CD4-positive, alpha-beta T cell treated with Interleukin-4 for 4 hours (primary cell): ENCODE data around the gene CAPZA2.
"Not testable (repeated sequence)": the region's sequence is repeated elsewhere in the genome, so short reads cannot be mapped to it uniquely, and the experiment has no call there.

Experiments
- DNase-seq: peaks from one replicate; pipeline ENCODE4 v3.0.0-alpha.2; 2020

Gene CAPZA2

GRCh38 chr7:116862234-116862950 is at the start of gene CAPZA2:
Gene CAPZA2, plus strand, starts transcription at chr7:116862587. Its CDS starts 25 bp downstream, at chr7:116862612.
- peak; percentile 92 for DNase-seq

- no peak for DNase-seq
Observed at GRCh38 chr7:116812860-116813259, 49.5 kb upstream of the CAPZA2 start.

GRCh38 chr7:116813371-116813770 is 49.0 kb upstream of the CAPZA2 start:
- DNase-seq = not testable (repeated sequence)

- DNase-seq = no peak
Observed at GRCh38 chr7:116815041-116815440, 47.3 kb upstream of the CAPZA2 start.

- no peak for DNase-seq
Observed at GRCh38 chr7:116820149-116820548, 42.2 kb upstream of the CAPZA2 start.

GRCh38 chr7:116821647-116822046 is 40.7 kb upstream of the CAPZA2 start:
- not testable (repeated sequence) for DNase-seq

GRCh38 chr7:116824449-116824848 is 37.9 kb upstream of the CAPZA2 start:
- DNase-seq = no peak

- DNase-seq = no peak
Observed at GRCh38 chr7:116828281-116828680, 34.1 kb upstream of the CAPZA2 start.

- DNase-seq = no peak
Observed at GRCh38 chr7:116829041-116829440, 33.3 kb upstream of the CAPZA2 start.

GRCh38 chr7:116829493-116829892 is 32.9 kb upstream of the CAPZA2 start:
- no peak for DNase-seq

GRCh38 chr7:116832692-116833091 is 29.7 kb upstream of the CAPZA2 start:
- no peak for DNase-seq

GRCh38 chr7:116834815-116835504 is 27.4 kb upstream of the CAPZA2 start:
- no peak for DNase-seq

GRCh38 chr7:116836048-116836447 is 26.3 kb upstream of the CAPZA2 start:
- no peak for DNase-seq

GRCh38 chr7:116836911-116837310 is 25.5 kb upstream of the CAPZA2 start:
- DNase-seq = no peak

- no peak for DNase-seq
Observed at GRCh38 chr7:116837586-116837985, 24.8 kb upstream of the CAPZA2 start.

GRCh38 chr7:116840256-116840655 is 22.1 kb upstream of the CAPZA2 start:
- DNase-seq = no peak

- DNase-seq = no peak
Observed at GRCh38 chr7:116842371-116842770, 20.0 kb upstream of the CAPZA2 start.

GRCh38 chr7:116843378-116843777 is 19.0 kb upstream of the CAPZA2 start:
- DNase-seq = no peak

GRCh38 chr7:116851175-116851574 is 11.2 kb upstream of the CAPZA2 start:
- DNase-seq = no peak

GRCh38 chr7:116851671-116852070 is 10.7 kb upstream of the CAPZA2 start:
- no peak for DNase-seq

GRCh38 chr7:116854132-116854531 is 8.3 kb upstream of the CAPZA2 start:
- no peak for DNase-seq

GRCh38 chr7:116857052-116857451 is 5.3 kb upstream of the CAPZA2 start:
- no peak for DNase-seq

GRCh38 chr7:116859323-116859722 is 3.1 kb upstream of the CAPZA2 start:
- DNase-seq = peak; percentile 48

GRCh38 chr7:116861717-116862116 is 670 bp upstream of the CAPZA2 start:
- DNase-seq = no peak
